HS-27A (cell line): ENCODE data around the gene TGFBR2.
"Not testable (repeated sequence)": the region's sequence is repeated elsewhere in the genome, so short reads cannot be mapped to it uniquely, and the experiment has no call there.

Experiments used
- DNase-seq: peaks from one replicate; pipeline ENCODE4 v3.0.0-alpha.2; 2012; ENCODE audit warnings: low read depth, missing footprints

The TGFBR2 gene

DNA sequence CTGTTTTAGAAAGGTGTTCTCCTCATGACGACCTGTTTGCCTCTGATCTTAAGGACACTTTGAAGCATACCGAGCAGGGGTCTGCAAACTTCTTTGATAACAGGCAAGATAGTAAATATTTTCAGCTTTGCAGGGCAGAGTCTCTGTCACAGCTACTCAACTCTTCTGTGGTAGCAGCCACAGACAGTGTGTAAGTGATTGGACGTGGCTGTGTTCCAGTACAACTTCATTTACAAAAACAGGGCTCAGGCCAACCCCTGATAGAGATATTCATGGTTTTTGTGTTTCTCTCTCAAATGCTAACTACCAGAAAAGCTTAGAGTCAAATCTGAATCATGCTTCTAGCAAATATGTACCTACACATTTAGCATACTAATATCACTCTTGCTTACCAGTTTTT, 51.5 kb downstream of the TGFBR2 start:
- no peak for DNase-seq

DNA sequence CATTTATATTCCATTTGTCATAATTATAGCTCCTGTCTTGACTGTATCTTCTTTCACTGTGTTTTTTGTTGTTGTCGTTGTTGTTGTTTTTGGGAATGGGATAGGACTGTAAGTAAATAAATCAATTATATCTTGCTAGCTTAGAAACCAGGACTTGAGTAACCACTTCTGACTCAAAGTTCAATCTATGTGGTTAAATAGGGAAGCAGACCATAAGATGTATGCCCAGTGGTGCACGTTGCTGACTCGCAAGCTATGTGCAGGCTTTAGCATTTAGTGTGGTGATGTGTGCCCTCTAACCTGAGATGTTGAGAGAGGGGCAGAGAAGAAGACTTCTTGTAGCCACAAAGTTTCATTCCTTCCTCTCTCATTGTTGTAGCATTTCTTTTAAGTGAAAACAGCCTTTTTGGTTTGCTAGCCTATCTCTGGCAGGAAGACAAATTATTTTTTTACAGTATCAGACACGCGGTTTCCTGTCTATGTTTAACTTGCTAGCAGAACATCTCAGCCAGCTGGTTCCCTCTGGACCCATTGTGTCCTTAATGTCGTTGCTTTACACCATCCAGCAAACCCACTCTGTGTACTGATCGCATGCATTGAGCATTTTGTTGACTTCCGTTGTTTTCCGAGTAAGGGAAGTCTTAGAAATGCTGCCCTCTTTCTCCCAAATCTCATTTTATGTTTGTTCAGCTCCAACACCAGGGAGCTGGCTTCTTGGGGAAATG, 52.1 kb downstream of the TGFBR2 start:
- peak; percentile 46 for DNase-seq

DNA sequence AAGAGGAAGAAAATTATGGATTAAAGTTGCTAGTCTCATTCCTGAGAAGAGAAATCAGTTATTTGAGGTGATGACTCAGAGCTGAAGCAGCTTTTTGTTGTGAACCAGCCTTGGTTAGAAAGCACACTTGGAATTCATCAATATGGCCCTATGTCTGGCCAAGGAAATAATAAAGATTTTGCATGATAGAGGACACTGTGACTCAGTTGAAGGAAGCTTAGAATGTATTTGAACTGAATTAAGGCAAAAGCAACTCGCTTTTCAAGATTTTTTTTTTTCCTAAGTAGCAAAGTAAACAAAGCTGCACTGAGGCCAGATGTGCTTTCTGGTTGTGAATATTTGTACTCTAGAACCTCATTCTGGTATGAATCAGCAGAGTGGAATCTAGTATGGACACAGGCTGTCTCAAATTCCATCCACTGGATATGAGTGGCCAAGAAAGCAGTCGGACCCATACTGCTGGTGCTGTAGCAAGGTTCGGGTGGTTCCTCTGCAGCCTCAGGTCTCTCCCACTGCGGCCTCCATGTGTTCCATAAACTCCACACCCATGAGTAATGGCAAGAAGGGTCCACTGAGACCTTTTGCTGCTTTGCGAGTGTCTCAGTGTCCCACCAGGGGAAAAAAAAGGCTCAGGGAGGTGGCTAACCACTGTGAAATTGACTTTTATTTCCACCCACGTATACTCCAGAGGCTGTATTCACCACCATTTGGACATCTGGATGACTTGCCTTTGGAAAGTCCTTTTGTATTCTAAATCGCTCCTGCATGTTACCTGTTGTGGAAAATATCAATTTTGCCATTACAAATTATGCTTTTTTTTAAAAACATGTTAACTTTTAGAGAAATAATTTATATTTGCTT, 53.1 kb downstream of the TGFBR2 start:
- DNase-seq = peak; percentile 98

DNA sequence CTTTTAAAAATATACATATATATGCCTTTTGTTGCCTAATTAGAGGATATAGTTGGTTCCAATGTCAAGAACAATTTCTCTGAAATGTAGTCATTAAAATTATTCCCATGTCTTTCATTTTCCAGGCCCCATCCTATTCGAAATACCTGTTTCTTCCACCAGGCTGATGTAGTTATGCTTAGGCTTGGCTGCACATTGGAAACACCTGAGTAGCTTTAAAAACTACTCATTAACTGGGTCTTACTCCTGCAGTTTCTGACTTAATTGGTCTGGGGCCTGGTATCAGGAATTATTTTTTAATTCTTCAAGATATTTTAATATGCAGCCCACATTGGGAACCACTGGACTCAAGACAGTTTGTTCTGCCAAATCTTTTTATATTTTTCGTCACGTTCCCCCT, 53.7 kb downstream of the TGFBR2 start:
- DNase-seq = no peak

DNA sequence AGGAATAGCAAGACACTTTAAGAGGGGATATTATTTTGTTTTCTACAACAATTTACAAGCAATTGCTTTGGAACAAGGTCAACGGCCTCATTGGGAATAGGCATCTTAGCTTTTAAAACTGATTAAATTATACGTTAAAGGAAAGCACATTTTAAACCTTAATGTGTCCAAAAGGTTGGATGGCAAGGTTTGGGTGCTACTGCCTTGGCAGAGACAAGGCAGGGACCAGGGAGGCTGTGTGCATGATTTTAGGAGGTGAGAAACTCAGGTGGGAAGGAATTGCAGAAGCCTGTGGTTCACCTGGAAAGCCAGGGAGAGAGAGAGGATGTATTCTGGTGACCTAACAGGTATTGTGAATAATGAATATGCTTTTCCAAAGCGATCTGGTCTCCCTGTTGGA, 54.3 kb downstream of the TGFBR2 start:
- DNase-seq = no peak

DNA sequence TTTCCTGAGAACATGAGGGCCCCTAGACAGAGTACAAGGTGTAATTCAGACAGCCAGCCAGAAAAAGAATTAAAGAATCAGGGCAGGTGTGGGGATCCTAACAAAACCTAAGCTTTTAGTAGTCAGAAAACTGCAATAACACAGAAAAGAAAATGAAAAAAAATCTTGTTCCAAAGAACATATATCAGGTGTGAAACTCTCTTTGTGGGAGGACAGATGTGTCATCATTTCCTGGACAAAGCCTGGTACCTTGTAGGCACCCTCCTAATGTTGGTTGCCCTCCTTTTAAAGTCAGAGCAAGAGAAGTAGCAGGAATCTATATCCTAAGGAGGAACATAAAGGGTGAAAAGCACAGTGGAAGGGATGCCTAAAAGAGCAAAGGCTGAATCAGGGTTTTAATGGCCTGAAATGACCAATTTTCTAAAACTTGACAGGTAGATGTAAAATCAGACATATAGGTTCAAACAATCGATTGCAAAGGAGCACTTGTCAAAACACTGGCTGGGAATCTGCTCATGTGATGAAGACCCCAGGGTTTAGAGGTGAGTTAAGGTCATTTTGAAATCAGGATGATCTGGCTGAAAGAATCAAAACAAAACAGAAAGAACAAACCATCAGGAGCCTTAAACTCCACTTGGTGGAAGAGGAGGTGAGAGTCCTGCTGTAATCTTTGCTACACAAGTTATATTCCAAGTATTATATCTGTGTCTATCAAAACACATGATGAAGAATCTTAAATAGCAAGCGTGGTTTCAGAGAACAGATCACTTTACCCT, 54.9 kb downstream of the TGFBR2 start:
- no peak for DNase-seq

DNA sequence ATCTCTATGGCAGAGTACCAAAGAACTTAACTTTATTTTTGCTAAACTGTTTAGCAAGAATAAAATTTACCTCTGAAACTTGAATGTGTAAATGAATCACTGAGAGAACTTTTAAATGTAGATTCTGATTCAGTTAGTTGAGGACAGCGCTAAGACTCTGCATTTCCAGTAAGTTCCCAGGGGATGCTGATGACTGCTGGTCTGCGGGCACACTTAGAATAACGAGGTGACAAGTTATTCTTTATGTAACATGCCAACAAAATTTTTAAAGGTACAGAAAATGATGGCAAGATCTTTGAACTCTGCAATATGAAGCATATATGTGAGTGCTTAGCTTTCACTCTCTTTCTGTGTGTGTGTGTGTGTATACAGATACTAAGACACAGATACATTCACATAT, 56.4 kb downstream of the TGFBR2 start:
- no peak for DNase-seq

DNA sequence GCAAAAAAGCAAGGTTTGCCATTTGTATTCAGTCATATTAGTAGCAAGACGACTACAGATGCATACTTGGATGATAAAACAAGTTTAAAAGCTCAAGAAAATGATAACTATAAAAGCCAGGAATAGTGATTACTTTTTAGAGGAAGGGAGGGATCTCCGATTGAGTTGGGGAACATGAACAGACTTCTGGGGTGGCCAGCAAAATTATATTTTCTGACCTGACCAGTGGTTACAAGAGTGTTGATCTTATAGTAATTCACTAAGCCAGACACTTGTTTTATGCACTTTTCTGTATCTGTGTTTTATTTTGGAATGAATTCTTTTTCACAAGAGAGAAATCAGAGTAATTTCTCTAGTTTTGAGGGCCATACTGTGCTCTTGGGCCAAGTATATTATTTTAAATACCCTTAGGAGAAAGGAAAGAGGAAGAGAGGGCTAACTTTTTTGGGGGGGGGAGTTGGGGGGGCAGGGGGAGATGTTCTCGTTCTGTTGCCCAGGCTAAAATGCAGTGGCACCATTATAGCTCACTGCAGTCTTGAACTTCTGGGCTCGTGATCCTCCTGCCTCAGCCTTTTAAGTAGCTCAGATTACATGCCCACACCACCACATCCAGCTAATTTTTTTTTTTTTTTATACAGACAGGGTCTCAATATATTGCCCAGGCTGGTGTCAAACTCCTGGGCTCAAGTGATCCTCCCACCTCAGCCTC, 57.3 kb downstream of the TGFBR2 start:
- no peak for DNase-seq

DNA sequence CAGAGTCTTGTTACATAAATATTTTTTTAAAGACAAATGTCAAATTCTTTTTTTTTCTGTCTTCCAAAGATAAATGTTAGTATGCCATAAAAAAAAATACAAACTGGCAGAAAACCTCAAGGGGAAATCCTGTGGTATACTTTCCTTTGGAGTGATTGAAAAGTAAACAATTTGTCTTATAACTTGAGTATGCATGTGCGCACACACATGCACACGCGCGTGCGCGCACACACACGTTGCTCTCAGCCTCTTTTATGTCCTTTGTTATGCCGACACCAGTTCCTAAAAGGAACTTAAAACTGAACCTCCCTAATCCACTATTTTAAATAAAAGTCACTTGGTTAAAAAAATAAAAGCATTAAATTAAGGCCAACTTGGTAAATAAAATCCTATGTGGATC, 58.1 kb downstream of the TGFBR2 start:
- no peak for DNase-seq

DNA sequence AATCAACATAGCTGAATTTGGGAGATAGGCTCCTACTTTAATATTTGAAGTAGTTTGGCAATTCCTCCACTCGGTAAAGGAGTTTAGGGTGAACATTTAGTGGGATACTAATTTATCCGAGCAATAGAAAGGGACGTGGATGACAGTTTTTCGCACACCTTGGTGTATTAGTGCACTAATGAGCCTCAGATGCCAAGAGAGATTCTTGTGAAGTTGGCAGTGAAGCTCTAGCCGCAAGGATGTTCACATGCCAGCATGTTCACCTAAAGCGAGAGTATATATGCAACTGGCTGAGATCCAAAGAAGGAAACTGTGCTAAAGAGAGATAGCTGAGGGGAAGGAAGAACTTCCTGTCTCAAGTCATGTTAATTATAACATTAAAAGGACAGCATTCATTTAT, 58.5 kb downstream of the TGFBR2 start:
- DNase-seq = no peak

DNA sequence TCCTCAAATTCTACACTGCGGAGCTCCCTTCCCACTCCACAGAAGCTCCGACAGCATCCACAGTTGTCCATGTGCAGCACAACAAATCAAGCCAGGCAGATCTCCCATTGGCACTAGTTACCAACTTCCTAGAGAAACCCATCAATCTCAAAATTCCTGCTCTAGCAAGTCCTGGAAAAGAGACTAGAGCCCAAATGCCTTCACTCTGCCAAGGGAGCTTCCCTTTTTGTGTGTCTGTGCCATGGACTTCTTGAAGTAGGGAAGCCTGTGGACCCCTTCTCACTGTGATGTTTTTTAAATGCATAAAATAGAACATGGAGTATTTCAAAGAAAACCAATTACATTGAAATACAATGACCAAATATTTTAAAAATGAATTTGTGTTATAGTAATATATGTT, 59.1 kb downstream of the TGFBR2 start:
- DNase-seq = no peak

DNA sequence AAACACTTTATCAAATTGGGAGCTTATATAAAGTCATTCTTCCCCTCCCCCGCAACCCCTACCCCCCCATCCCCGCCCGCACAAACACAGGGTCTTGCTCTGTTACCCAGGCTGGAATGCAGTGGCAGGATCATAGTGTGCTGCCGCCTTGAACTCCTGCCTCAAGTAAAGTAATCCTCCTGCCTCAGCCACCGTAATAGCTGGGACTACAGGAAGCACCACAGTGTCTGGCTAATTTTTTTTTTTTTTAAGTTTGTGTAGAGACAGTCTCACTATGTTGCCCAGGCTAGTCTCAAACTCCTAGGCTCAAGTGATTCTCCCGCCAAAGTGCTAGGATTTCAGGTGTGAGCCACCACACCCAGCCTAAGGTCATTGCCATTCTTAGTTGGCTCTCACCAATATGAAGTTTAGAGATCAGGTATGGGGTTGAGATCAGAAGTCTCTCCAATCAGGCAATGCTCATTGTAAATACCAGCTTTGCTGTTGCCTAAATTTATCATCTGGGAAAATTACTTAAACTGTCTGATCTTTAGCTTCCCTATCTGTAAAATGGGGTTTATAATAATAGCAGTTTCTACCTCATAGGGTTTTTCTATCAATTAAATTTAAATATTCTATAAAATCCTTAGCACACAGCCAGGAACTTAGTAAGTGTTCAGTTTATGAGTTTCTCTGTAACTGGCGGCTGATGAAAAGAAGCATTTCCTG, 60.3 kb downstream of the TGFBR2 start:
- DNase-seq = no peak

DNA sequence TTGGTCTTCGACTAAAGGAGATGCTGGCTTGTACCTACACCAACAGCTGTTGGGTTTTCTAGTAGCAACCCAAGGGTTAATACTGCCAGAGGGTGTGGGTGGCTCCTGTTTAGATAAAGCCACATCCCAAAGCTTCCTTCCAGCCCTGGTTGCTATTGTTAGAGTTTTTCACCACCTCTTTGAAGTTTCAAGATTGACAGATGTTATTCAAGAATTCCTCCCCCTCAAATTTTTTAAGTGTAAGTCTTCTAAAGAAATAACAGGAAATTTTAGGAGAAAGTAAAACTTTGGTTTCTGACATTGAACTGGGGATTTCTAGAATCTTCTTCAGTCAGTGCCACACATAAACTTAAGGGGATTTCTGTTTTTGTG, 60.9 kb downstream of the TGFBR2 start:
- DNase-seq = no peak

DNA sequence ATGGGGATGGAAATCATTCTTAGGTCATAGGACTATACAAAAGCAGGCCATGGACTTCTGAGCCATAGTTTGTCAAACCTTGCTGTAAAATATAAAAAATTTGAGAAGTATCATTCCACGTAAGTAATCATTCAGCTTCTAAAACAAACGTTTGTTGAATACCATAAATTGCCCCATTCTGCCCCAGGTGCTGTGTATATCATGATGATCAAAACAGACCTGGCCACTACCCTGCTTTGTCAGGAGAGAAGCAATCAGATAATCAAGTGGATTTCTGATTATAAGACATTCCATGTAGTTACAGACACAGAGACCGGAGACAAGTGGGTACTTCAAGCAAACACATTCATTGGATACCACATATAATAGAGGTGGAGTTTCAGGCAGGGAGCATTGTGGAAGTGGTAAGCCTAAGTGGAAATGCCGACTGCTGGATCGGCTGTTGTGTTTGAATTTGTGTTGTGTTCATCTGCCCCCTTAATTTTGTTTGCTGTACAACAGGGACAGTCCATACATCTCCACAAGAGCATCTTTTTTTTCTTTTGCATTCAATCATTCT, 61.7 kb downstream of the TGFBR2 start:
- no peak for DNase-seq

DNA sequence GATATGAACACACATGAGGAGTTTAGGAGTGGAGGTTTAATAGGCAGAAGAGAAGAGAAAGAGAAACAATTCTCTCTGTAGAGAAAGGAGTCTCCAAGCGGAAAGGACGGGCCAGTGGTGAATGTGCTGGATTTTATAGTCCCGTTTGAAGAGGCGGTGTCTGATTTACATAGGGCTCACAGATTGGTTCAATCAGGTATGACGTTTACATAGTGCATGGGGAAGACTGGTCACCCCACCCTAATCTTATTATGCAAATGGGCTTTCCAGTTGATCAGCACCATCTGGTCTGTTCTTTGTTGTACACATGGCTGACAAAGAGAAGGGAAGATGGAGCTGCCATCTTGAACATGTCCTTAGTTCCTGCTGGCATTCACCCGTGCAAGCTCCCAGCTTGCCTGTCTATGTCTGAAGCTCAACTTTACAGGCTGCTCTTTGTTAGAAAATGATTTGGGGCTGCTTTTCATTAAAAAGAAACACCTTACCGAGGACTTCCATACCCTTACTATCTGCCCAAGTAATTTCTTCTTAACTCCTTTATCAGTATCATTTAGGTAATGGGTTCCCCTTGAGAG, 63.0 kb downstream of the TGFBR2 start:
- not testable (repeated sequence) for DNase-seq

DNA sequence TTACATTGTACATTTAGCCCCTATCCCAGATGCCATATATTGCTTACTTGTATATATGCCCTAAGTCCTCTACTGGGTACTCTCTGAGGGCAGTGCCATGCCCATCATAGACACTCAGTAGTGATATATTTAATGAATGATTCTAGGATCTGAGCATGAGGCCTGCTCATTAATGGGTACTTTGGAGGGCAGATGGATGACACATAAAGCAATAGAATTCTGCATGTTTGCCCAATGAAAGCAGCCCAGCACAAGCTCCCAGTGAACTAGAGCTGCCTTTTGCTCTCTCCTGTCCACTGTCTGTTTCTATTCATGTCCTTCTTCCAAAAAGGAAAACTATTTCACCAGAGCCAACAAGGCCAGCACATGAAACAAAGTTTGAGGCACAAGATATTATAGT, 63.9 kb downstream of the TGFBR2 start:
- DNase-seq = no peak

DNA sequence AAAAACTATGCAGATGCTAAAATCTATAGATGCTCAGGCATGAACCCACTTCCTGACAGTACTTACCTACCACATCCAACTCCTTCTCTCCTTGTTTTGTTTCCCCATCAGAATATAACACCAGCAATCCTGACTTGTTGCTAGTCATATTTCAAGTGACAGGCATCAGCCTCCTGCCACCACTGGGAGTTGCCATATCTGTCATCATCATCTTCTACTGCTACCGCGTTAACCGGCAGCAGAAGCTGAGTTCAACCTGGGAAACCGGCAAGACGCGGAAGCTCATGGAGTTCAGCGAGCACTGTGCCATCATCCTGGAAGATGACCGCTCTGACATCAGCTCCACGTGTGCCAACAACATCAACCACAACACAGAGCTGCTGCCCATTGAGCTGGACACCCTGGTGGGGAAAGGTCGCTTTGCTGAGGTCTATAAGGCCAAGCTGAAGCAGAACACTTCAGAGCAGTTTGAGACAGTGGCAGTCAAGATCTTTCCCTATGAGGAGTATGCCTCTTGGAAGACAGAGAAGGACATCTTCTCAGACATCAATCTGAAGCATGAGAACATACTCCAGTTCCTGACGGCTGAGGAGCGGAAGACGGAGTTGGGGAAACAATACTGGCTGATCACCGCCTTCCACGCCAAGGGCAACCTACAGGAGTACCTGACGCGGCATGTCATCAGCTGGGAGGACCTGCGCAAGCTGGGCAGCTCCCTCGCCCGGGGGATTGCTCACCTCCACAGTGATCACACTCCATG, 65.3 kb downstream of the TGFBR2 start:
- no peak for DNase-seq

DNA sequence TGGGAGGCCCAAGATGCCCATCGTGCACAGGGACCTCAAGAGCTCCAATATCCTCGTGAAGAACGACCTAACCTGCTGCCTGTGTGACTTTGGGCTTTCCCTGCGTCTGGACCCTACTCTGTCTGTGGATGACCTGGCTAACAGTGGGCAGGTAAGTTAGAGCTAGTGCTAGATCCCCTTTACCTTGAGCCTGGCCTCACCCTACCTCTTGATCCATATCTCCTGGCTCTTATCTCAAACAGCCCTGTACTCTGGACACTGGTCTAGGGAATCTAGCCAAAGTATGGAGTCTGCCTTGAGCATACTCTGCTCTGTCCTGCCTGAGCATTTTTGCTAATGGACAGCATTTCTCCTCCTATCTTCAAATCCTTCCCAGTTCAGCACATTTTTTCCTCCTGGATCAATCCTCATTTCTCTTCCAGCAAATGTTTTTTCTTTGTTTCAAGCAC, 65.9 kb downstream of the TGFBR2 start:
- no peak for DNase-seq

DNA sequence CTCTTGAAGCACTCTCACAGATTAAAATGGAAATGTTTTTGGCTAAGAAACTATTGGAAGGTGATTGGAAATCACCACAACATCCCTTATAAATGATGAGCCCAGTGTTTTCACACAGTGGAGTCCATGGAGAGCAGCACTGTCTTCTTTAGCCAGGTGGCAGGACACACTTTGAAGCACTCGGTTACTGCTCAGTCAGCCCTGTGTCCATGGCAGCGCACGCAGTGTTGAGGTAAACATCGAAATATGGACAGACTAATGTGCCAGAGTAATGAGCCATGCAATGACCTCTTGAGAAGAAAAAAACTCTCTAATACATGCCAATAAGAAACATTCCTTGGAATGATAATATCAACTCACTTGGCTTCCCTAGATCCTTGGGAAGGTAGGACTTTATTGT, 66.6 kb downstream of the TGFBR2 start:
- no peak for DNase-seq
